Stimulated activated effector memory CD8-positive, alpha-beta T cell treated with anti-CD3 and anti-CD28 coated beads, Interleukin-12 subunit alpha, Interleukin-12 subunit beta, amount 100 ng/mL, for 72 hours (primary cell): ENCODE measurements around the gene RUFY3.
"Not testable (repeated sequence)": the region's sequence is repeated elsewhere in the genome, so short reads cannot be mapped to it uniquely, and the experiment has no call there.

Experiments
- ATAC-seq: fragments of 150-1000 bp; cut with Tn5 transposase; 2 replicates; pipeline ENCODE4 v1.10.0; 2021
- DNase-seq, 2 donors: peaks; one replicate each; pipeline ENCODE4 v3.0.0; 2021 to 2022; ENCODE audit warnings: low spot score in 2 of 2
- H3K27ac Mint-ChIP-seq: one replicate; pipeline ENCODE4 v1.8.0; 2022; ENCODE audit warnings: mild to moderate bottlenecking, mixed read lengths
- H3K36me3 Mint-ChIP-seq: one replicate; pipeline ENCODE4 v1.8.0; 2022; ENCODE audit warnings: mild to moderate bottlenecking, mixed read lengths
- H3K4me1 Mint-ChIP-seq: one replicate; pipeline ENCODE4 v1.8.0; 2022; ENCODE audit warnings: mixed read lengths
- H3K4me3 Mint-ChIP-seq: one replicate; pipeline ENCODE4 v1.8.0; 2022; ENCODE audit warnings: mild to moderate bottlenecking, mixed read lengths
- H3K9me3 Mint-ChIP-seq: one replicate; pipeline ENCODE4 v1.8.0; 2022; ENCODE audit warnings: mixed read lengths

RUFY3 gene

DNA sequence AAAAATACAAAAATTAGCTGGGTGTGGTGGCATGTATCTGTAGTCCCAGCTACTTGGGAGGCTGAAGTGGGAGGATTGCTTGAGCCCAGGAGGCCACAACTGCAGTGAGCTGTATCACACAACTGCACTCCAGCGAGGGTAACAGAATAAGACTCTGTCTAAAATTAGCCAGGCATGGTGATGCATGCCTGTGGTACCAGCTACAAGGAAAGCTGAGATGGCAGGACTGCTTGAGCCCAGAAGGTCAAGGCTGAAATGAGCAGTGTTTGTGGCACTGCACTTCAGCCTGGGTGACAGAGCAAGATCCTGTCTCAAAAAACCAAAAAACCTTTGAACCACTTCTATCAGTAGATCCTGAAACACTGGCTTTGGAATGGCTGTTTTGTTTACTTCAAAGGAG lies 107.7 kb downstream of the RUFY3 start:
- Mint-ChIP-seq H3K4me1 (peaks cover 5% of the 10 kb centered on the region), H3K9me3 (no peaks in the 10 kb centered on the region), H3K27ac (peak overlapping the region; percentile 62), H3K4me3 (no peak overlapping the region), H3K36me3 (peaks cover 100% of the 10 kb centered on the region)
- DNase-seq: no peak
- ATAC-seq: no peak

DNA sequence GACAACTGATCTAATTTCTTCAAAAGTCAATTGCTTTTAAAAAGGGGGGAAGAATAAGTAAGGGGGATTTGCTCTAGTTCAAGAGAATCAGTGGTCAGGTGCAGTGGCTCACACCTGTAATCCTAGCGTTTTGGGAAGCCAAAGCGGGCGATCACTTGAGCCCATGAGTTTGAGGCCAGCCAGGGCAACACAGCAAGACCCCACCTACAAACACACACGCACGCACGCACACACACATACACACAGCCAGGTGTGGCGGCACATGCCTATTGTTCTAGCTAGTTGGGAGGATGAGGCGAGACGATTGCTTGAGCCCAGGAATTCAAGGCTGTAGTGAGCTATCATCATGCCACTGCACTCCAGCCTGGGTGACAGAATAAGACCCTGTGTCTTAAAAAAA lies 108.3 kb downstream of the RUFY3 start:
- Mint-ChIP-seq H3K9me3 (no peaks in the 10 kb centered on the region), H3K4me1 (peaks cover 10% of the 10 kb centered on the region), H3K27ac (peak overlapping the region; percentile 62), H3K4me3 (no peak overlapping the region), H3K36me3 (peaks cover 100% of the 10 kb centered on the region)
- ATAC-seq: no peak
- no peak for DNase-seq

DNA sequence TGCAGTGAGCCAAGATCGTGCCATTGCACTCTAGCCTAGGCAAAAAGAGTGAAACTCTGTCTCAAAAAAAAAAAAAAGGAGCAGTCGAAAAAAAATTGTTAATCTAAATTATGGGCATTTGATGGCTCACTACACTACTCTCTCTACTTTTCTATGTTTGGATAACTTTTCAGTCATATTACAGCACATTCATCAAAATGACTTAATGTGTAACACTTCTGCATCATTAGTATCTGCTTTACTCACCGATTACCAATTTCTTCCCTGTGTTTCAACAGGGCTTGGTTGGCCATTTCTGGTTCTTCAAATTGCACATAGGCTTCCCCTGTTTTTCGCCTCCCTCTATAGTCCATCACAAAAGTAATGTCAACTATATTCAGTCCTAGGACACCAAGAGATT lies 109.5 kb downstream of the RUFY3 start:
- Mint-ChIP-seq H3K4me1 (peaks cover 12% of the 10 kb centered on the region), H3K36me3 (peaks cover 100% of the 10 kb centered on the region), H3K9me3 (no peaks in the 10 kb centered on the region), H3K4me3 (no peak overlapping the region), H3K27ac (peak overlapping the region; percentile 8)
- ATAC-seq: peak; percentile 66
- DNase-seq: no peak

DNA sequence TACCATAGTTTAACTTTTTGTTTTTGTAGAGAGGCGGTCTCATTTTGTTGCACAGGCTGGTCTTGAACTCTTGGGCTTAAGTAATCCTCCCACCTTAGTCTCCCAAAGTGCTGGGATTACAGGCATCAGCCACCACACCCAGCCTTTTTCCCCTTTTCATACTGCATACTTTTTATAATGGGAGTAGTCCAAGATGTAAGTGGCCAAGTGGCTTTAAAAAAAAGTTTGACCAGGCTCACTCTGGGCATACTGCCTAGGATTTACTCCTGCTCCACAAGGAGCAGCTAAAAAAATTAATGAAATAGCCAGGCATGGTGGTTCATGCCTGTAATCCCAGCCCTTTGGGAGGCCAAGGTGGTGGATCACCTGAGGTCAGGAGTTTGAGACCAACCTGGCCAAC lies 111.9 kb downstream of the RUFY3 start:
- Mint-ChIP-seq H3K9me3 (no peaks in the 10 kb centered on the region), H3K27ac (peak overlapping the region; percentile 38), H3K36me3 (peaks cover 99% of the 10 kb centered on the region), H3K4me1 (peaks cover 21% of the 10 kb centered on the region), H3K4me3 (no peak overlapping the region)
- DNase-seq: no peak
- ATAC-seq: no peak

DNA sequence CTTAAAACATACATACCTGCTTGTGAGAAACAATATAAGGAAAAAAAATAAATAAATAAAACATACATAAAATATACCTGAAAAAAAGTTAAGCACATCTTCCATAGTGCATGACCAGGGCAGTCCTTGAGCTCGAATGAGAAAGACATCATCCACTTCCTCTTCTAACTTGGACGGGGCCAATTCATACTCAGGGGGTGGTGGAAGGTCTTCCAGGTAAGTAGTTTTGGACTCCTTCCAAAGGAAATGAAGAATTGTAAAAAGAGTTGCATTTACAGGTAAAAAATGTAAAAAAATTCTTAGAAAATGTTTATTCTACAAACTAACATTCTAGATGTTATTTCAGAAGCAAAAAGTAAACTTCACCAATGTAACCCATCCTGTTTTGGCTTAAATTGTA lies 114.3 kb downstream of the RUFY3 start:
- no peak for ATAC-seq
- Mint-ChIP-seq H3K36me3 (peaks cover 82% of the 10 kb centered on the region), H3K4me1 (peaks cover 21% of the 10 kb centered on the region), H3K4me3 (peak overlapping the region; percentile 92), H3K27ac (no peak overlapping the region), H3K9me3 (no peaks in the 10 kb centered on the region)
- DNase-seq: no peak

DNA sequence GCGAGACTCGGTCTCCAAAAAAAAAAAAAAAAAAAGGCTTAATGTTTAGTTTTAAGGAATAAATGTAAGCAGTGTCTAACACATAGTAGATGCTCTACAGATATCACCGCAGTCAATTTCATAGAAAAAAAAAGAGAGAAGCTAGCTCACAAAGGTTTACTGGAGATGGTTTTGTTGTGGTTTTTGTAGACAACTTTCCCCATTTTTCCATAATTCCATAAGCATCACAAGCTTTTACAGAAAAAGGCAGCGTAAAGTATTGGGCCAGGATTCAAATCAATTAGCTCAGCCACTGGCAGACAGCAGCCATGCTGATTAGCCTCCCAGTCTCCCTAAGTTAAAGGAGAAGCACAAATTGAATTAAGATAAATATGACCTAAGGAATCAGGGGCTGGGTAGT lies 116.4 kb downstream of the RUFY3 start:
- no peaks in the 10 kb centered on the region for H3K9me3 Mint-ChIP-seq
- H3K36me3 Mint-ChIP-seq: peaks cover 60% of the 10 kb centered on the region
- peak overlapping the region; percentile 96 for H3K27ac Mint-ChIP-seq
- H3K4me3 Mint-ChIP-seq: peak overlapping the region; percentile 92
- H3K4me1 Mint-ChIP-seq: peaks cover 17% of the 10 kb centered on the region
- no peak for ATAC-seq
- no peak for DNase-seq

DNA sequence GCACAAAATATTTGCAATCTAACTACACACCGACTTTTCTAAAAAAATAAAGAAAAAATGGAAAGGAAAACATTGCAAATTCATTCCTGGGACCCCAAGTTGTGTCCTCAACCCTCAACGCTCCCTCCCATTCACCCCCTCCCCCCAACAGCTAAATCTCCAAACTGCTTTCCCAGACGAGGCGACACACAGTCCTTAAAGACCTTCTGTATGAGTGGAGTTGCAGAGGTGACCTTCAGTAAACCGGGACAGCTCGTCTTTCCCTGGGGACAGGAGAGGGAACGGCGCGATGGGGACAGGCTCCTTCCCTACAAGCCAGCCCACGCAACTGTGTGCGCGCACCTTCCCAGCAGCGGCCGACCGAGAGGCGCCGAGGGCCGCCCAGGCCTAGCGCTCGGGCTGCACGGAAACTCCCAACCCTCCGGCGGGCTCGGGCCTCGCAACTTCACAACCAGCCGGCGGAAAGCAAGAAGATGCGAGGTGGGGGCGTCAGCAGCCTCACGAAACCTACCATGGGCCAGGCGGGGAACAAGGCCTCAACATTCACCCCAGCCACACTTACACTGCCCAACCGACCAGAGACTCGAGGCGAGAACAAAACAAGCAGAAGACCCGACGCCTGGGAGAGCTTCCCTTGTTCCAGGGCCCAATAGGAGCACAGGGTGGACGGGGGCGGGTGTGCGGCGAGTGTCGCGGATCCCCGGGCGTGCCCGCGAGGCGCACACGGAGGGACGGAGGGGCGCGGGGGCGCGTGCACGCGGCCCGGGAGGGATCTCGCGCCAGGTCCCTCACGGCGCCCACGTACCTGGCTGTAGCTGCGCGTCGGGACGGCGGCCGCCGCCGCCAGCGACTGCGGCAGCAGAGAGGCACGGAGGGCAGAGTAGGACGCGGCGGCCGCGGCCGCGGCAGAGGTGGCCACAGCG lies 117.2 kb downstream of the RUFY3 start:
- ATAC-seq (peak; percentile 75), DNase-seq (peak; percentile 54 to 80)
- peaks cover 16% of the 10 kb centered on the region for H3K4me1 Mint-ChIP-seq
- H3K9me3 Mint-ChIP-seq: no peaks in the 10 kb centered on the region
- H3K36me3 Mint-ChIP-seq: peaks cover 53% of the 10 kb centered on the region
- H3K4me3 Mint-ChIP-seq: peak overlapping the region; percentile 92
- H3K27ac Mint-ChIP-seq: peak overlapping the region; percentile 96

DNA sequence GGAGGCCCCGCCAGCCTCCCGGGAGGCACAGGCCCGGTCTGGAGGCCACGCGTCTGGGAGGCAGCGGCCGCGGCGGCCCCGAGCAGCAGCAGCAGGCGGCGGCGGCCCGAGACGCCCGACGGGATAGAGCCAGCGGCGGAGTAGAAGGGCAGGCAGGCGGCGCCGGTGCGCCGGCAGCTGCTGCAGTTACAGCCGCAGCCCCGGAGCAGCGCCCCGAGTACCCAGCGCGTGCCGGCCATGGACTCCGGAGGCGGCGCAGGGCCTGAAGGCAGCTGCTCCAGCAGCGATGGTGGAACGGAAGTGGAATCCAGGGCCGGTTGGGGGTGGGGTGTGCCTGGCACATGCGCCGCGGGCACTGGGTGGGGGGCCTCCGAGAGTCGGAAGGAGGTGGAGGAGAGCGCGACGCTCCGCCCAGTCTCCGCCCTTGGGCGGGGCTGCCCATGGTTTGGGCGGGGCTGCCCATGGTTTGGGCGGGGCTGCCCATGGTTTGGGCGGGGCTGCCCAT lies 117.9 kb downstream of the RUFY3 start, which contains the start of gene GRSF1:
Gene GRSF1, minus strand, starts transcription at position 302 of the 505 bp plus-strand sequence. Its CDS starts 63 bp downstream, at position 239.
- H3K27ac Mint-ChIP-seq: peak within 1 kb of the TSS; percentile 96
- H3K4me1 Mint-ChIP-seq: peaks cover 20% of the 10 kb centered on the region
- H3K36me3 Mint-ChIP-seq: peaks cover 46% of the 10 kb centered on the region

DNA sequence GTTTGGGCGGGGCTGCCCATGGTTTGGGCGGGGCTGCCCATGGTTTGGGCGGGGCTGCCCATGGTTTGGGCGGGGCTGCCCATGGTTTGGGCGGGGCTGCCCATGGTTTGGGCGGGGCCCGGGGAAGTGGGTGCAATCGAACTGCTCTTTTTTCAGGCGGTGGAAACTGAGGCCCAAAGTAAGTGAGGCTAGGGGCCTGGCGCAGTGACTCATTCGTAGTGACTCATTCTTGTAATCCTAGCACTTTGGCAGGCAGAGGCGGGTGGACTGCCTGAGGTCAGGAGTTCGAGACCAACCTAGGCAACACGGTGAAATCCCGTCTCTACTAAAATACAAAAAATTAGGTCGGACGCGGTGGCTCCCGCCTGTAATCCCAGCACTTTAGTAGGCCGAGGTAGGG lies 118.4 kb downstream of the RUFY3 start:
- peaks cover 41% of the 10 kb centered on the region for H3K36me3 Mint-ChIP-seq
- peaks cover 15% of the 10 kb centered on the region for H3K4me1 Mint-ChIP-seq
- H3K27ac Mint-ChIP-seq: peak overlapping the region; percentile 40
- DNase-seq (peak; percentile 71 to 88), ATAC-seq (peak; percentile 48)
- peak overlapping the region; percentile 92 for H3K4me3 Mint-ChIP-seq
- not testable (repeated sequence) for H3K9me3 Mint-ChIP-seq

More for the DNA sequence above, 117.9 kb downstream of the RUFY3 start, which contains the start of gene GRSF1:
- no peaks in the 10 kb centered on the region for H3K9me3 Mint-ChIP-seq
- H3K4me3 Mint-ChIP-seq: peak within 1 kb of the TSS; percentile 92
- DNase-seq (peak; percentile 88 to 96), ATAC-seq (peak; percentile 90)

DNA sequence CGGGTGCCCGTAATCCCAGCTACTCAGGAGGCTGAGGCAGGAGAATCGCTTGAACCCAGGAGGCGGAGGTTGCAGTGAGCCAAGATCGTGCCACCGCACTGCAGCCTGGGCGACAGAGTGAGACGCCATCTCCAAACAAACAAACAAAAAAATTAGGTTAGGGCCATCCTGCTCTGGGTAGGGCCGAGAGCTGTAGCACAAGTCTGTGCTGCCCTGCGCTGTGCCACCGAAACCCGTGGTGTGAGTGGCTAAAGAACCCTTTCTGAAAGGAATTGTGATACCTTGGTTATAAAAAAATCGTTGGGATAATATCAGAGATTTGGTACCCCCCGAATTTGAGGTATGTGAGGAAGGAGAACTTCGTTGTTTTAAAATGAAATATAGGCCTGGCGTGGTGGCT lies 118.9 kb downstream of the RUFY3 start:
- not testable (repeated sequence) for DNase-seq, H3K9me3 Mint-ChIP-seq, H3K4me3 Mint-ChIP-seq, ATAC-seq
- Mint-ChIP-seq H3K36me3 (peaks cover 36% of the 10 kb centered on the region), H3K4me1 (peaks cover 15% of the 10 kb centered on the region), H3K27ac (peak overlapping the region; percentile 40)

DNA sequence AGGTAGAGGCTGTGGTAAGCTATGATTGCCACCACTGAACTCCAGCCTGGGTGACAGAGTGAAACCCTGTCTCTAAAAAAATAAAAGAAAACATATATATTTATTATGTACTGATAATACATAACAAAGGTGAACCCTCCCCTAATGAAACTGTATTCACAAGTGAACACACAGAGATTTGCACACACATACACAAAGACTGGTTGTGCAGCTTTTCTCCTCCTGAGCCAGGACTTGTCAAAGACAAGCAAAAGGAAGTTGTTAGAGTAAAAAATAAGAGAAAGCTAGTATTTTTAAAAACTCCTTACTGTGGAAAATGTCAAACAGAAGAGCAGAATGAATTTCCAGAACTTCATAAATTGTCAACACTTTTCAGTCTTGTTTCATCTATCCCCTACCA lies 119.4 kb downstream of the RUFY3 start:
- H3K9me3 Mint-ChIP-seq: no peaks in the 10 kb centered on the region
- ATAC-seq: no peak
- H3K36me3 Mint-ChIP-seq: peaks cover 30% of the 10 kb centered on the region
- H3K27ac Mint-ChIP-seq: peak overlapping the region; percentile 37
- no peak for DNase-seq
- H3K4me3 Mint-ChIP-seq: no peak overlapping the region
- H3K4me1 Mint-ChIP-seq: peaks cover 15% of the 10 kb centered on the region

DNA sequence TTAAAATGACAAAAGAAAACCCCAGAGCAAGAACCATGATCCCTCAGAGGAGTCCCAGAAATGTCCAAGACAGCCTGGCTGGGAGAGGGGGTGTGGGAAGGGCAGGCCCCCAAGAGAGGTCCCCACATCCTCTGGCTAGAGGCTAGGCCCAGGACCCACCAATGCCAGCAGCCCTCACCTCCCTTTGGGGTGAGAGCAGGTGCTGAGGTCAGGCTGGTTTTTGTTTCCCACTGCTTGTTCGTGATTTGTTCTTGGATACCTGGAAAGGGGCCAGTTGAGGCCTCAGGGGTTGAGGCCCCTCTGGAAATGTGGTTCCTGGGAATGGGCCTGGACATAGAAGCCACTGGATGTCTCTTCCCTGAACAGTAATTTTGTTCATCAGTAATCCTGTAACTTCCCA lies 120.2 kb downstream of the RUFY3 start:
- Mint-ChIP-seq H3K36me3 (peaks cover 23% of the 10 kb centered on the region), H3K27ac (peak overlapping the region; percentile 37), H3K4me3 (no peak overlapping the region), H3K9me3 (no peaks in the 10 kb centered on the region), H3K4me1 (peaks cover 8% of the 10 kb centered on the region)
- ATAC-seq: no peak
- no peak for DNase-seq

DNA sequence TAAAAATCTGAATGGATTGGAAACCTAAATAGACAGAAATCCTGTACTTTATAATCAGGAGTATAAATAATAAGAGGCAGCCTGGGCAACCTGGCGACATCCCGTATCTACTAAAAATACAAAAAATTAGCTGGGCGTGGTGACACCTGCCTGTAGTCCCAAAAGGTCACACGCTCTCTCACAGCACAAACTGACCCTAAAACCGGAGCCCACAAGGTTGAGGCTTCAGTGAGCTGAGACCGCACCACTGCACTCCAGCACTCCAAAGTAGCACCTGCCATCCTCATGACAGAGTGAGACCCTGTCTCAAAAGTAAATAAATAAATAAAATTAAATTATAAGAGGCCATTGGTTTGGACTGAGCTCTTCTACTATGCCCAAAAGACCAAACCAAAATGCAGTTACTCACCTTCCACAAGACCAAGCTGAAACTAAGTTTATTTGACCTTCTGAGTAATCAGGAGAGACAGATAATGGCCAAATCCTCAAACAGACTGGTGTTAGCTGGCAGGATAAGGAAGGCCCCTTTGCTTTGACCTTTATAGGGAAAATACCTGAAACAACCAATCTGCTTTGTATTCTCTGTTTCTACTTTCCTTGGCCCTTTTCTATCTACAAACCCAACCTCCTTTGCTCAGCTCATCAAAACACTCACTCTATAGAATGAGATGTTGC lies 121.1 kb downstream of the RUFY3 start:
- no peaks in the 10 kb centered on the region for H3K9me3 Mint-ChIP-seq
- peak; percentile 35 for ATAC-seq
- DNase-seq: no peak
- peaks cover 6% of the 10 kb centered on the region for H3K4me1 Mint-ChIP-seq
- H3K4me3 Mint-ChIP-seq: no peak overlapping the region
- no peak overlapping the region for H3K27ac Mint-ChIP-seq
- peaks cover 14% of the 10 kb centered on the region for H3K36me3 Mint-ChIP-seq

DNA sequence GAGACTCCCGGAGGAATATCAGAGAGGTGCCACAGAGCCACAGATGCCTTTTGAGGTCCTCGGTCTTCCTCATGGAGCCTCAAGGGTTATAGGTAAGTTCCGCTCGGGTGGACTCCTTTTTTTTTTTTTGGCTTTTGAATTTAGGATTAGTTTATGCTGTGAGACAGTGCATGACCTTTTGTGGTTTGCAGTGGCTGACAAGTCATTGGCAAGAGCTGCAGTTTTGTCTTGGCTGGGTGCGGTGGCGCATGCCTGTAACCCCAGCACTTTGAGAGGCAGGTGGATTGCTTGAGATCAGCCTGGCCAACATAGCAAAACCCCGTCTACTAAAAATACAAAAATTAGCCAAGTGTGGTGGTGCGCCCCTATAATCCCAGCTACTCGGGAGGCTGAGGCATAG lies 122.4 kb downstream of the RUFY3 start:
- H3K4me3 Mint-ChIP-seq: no peak overlapping the region
- peaks cover 6% of the 10 kb centered on the region for H3K4me1 Mint-ChIP-seq
- DNase-seq: no peak
- no peak for ATAC-seq
- H3K36me3 Mint-ChIP-seq: peaks cover 2% of the 10 kb centered on the region
- no peaks in the 10 kb centered on the region for H3K9me3 Mint-ChIP-seq
- H3K27ac Mint-ChIP-seq: no peak overlapping the region

DNA sequence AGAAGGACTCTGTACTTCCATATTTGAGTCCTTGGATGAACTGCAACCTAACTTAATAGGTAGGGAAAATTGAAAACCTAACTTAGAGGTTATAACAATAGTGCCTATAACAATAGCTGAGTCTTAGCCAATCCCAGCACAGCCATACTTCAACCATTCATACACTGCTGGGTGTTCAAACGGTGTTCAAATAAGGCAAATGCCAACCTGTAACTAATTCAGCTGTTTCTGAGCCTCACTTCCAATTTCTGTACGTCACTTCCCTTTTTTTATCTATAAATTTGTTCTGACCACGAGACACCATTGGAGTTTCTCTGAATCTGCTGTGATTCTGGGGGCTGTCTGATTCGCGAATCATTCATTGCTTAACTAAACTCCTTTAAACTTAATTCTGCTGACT lies 127.5 kb downstream of the RUFY3 start:
- H3K4me3 Mint-ChIP-seq: no peak overlapping the region
- H3K36me3 Mint-ChIP-seq: no peaks in the 10 kb centered on the region
- no peaks in the 10 kb centered on the region for H3K9me3 Mint-ChIP-seq
- ATAC-seq (no peak), DNase-seq (no peak)
- peaks cover 3% of the 10 kb centered on the region for H3K4me1 Mint-ChIP-seq
- H3K27ac Mint-ChIP-seq: no peak overlapping the region
